GM12874 (cell line): ENCODE results near the gene GLT1D1.

ENCODE experiments used
- TF ChIP-seq, protein P1 (sequence below): IDR thresholded peaks from 2 replicates; pipeline ENCODE4 v1.5.1; 2011; ENCODE audit warnings: low read depth, mild to moderate bottlenecking, control low read depth, low read length, moderate library complexity; ENCODE audit not compliant: insufficient read depth

Gene GLT1D1

DNA sequence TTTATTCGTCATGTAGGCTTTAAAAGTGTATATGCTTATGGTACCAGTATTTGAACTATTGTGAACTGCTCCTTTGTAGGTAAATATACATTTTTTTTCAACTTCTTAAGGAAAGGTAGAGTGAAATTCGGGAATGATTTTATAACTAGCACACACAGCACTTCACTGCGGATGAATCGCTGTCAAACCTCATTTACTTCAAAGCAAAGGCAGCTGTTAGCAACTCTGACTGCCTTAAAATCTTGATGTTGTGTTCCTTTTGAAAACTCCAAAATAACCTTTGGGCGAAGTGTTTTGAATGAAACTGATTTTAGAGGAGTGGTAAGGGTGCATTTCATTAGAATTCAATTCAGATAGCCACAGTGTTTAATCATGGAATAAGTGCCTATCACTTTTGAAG, 95.8 kb downstream of the GLT1D1 start:
- TF ChIP-seq, protein P1, sequence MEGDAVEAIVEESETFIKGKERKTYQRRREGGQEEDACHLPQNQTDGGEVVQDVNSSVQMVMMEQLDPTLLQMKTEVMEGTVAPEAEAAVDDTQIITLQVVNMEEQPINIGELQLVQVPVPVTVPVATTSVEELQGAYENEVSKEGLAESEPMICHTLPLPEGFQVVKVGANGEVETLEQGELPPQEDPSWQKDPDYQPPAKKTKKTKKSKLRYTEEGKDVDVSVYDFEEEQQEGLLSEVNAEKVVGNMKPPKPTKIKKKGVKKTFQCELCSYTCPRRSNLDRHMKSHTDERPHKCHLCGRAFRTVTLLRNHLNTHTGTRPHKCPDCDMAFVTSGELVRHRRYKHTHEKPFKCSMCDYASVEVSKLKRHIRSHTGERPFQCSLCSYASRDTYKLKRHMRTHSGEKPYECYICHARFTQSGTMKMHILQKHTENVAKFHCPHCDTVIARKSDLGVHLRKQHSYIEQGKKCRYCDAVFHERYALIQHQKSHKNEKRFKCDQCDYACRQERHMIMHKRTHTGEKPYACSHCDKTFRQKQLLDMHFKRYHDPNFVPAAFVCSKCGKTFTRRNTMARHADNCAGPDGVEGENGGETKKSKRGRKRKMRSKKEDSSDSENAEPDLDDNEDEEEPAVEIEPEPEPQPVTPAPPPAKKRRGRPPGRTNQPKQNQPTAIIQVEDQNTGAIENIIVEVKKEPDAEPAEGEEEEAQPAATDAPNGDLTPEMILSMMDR: no peak

DNA sequence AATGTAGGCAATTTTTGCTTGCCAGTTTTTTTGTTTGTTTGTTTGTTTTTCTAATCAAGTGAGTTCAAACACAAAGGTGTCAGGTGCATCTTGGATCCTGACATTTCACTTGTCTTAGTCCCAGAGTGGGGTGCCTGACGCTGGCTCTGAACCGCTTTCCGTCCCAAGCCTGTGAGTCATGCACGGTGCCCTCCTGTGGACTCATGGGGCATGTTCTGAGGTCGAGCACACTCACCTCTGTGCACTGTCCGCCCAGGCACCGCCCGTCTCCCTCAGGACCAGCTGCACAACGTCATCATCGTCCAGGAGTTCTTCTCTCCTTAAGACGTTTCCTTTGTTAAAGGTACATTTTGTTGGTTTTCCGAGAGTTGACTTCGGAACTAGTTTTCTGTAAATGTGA, 98.2 kb downstream of the GLT1D1 start:
- TF ChIP-seq, protein P1: no peak

DNA sequence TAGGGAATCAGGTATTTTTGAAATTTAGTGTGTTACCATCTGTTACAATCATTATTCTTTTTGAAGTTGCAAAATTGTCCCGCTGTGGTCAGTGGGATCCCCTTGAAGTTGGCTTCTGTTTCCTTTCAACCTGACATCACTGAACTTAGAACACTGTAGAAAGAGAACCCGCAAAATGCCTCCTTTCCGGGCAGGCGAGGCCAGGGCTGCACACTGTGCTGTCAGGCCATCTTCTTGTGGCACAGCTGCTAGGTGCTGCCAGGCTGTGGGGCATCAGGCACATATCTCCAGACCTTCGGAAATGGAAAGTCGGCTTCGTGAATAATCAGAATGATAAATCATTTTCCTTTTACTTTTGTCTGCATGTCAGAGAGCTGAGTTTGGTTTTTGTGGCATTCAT, 103.5 kb downstream of the GLT1D1 start:
- TF ChIP-seq, protein P1: no peak

DNA sequence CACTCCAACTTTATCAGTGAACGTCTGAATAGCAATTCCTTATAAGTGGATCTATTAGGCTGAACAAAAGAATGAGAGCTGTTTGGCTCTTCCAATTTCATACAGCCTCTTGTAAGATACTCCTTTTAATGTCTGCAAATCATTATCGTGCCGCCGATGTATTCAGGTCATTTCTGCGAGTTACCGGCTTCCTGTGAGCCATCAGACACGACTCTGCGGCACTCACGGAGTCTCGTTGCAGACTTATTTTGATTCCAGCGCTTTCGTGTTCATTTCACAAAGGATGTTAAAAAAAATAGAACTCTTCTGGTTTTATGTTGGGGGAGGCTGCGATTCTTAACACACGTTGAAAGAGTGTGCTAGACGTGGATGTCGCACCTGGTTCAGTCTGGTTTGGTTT, 106.6 kb downstream of the GLT1D1 start:
- TF ChIP-seq, protein P1: no peak

DNA sequence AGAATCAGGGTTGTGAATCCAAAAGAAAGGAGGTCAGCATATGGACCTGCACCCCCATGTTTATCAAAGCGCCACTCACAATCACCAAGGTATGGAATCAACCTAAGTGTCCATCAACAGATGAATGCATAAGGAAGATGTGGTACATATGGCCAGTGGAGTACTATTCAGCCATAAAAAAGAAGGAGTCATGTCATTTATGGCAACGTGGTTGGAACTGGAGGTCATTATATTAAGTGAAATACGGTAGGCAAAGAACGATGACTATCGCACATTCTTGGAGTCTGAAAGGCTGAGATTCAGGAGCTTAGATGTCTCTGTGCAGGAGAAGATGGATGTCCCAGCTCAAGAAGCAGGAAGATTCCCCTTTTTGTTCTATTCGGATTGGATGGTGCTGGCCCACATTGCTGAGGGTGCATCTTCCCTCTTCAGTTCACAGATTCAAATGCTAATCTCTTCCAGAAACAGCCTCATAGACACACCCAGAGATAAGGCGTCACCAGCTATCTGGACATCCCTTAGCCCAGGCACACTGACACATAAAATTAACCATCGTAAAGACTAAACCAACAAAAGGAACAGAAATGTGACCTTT, 108.1 kb downstream of the GLT1D1 start:
- TF ChIP-seq, protein P1: no peak

DNA sequence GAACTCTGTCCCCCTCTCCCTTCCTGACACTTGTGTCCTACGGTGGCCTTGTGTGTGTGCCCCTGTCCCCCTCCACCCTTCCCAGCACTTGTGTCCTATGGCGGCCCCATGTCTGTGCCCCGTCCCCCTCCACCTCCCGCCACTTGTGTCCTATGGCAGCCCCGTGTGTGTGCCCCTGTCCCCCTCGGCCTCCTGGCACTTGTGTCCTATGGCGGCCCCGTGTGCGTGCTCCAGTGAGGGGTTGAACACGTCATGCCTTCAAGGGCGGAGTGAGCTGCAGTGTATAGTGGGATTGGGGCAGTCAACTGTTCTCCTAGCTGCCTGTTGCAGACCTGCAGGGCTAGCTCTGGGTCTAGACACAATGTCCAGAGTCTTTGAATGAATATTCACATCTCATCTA, 108.7 kb downstream of the GLT1D1 start:
- TF ChIP-seq, protein P1: no peak

DNA sequence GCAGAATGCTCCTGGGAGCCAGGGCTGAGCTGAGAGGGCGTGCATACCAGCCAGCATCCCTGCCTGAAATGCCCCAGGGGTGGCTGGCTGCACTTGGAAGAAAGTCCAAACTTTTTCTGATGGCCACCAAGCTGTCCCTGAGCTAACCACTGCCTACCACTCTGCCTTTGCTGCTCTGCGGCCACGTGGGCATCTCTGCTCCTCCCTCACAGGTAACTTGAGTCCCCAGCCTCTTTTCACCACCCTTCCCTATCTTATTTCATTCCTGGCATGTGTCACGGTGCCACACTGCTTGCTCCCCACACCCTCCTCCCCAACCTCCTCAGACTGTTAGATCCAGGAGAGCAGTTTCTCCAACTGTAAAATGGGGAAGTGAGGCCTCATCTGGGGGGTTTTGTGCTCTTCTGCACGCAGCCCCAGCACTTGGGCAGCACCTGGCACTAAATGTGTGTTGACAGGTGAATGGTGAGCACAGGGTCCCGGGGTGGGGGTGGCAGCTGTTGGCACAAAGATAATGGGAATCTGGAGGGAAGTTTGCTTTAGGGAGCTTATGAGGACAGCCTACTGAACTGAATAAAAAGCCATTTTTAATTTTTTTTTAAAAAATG, 113.0 kb downstream of the GLT1D1 start:
- TF ChIP-seq, protein P1: no peak

DNA sequence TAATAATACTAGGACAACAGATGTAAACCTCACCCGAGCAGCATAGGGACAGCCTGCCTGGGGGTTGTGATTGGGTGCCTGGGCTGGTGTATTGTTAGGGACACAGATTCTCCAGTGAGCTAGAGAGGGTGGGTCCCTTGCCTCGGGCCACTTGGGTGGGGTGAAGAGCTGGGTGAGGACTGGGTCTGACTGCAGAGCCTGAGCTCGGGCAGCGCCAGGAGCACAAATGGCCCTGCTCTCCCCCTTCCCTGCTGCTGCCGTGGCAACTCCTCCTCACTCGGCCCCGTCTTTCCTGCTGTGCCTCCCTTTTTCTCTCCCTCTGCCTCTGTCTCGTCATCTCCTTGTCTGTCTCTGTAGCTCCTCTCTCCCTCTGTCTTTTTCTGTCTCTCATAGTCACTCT, 115.4 kb downstream of the GLT1D1 start:
- TF ChIP-seq, protein P1: no peak
